T-helper 1 cell treated with Interleukin-12 subunit alpha and Interleukin-12 subunit beta and Interleukin-4 antibody, amounts not matched to agents 30 ng/mL and 1 ng/mL, for 36 hours (primary cell): ENCODE data around the gene ERC1. TPM values are rescaled to one million over a fixed set of nuclear protein-coding genes. Genes with fewer than 3 reads are reported as not detected.

ENCODE experiments used
- intact Hi-C: fragments of 100-400 bp; cut with micrococcal nuclease; formaldehyde crosslinking; loops from one replicate; pipeline ENCODE4 v1.15.1; 2024
- total RNA-seq: library from RNA; stranded (reverse); gene quantifications from 2 replicates; pipeline ENCODE4 v1.2.3, GENCODE V29; 2022

Gene ERC1
- total RNA-seq, 1 donor from 2014 or later, result 37.8 TPM

GRCh38 chr12:1467710-1468109 is 476.7 kb downstream of the ERC1 start:
- intact Hi-C loops, result no loop called here

DNA sequence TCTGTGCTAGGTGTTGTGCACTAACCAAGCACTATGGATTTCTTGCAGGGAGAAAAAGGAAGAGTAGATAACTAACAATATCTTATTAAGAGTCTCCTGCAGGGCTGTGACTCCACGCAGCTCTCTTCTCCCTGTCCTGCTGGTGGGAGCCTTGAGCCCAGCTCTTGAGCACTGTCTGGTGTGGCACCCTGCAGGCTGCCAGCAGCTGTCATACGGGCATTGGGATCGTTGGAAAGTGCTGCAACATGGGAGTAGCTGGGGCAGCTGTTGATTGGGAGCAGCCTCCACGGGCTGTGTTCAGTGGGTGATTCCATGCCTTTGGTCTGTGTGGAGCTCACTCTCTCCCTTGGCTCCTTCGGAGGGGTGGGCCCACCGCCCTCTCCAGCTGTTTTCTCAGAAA is 478.0 kb downstream of the ERC1 start:
- intact Hi-C loops, result no loop called here

- intact Hi-C loops, result no loop called here
These were observed 479.0 kb downstream of the ERC1 start for GRCh38 chr12:1470051-1470450.

GRCh38 chr12:1471224-1471623 is 480.2 kb downstream of the ERC1 start:
- intact Hi-C loops, result no loop called here

GRCh38 chr12:1473418-1473817 is 482.4 kb downstream of the ERC1 start:
- intact Hi-C loops, result loop anchor here (1.0 to 2.0 kb wide), 2 partner anchors 50 to 59 kb away; no protein-coding TSS in a partner anchor

DNA sequence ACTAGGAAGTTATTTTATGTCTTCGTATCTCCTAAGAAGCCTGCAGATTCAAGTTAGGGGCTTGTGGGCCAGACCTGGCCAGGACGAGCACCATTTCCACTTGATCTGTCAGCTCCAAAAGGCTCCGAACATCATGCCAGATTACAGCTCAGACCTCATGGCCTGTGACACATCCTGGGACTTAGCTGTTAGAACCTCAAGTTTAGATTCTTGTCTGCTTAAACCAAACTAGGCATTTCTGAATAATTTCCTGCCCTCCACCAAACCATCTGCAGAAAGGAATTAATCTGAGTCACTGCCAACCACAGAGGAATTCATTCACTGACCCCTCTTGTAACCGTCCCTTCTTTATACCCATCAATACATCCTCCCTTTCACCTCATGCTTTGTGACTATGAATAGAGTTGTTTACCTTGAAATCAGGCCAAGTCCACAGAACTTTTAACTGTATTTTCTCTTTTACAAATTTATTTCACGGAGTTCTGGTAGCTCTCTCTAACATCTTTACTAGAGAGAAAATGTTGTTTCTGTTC is 483.1 kb downstream of the ERC1 start:
- intact Hi-C loops, result no loop called here

GRCh38 chr12:1474574-1475153 is 483.6 kb downstream of the ERC1 start:
- intact Hi-C loops, result no loop called here

- intact Hi-C loops, result no loop called here
These were observed 488.6 kb downstream of the ERC1 start for GRCh38 chr12:1479645-1480044.

DNA sequence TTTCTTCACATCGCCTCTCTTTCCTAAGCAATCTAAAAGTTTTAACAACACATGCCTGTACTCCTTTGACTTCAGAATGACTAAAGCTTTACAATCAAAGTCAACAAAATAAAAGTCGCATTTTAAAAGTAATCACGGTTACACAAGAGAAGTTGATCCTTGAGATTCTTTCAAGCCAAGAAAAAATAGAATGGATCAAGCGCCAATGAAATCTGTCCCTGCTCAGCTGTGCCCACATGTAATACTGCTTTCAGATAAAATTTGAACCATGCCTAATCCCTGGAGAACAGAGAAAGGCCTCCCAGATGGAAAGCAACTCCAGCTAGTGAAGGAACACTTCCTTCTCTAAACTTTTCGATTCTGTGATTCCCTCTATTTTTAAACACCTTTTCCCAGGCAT is 490.3 kb downstream of the ERC1 start:
- intact Hi-C loops, result no loop called here

DNA sequence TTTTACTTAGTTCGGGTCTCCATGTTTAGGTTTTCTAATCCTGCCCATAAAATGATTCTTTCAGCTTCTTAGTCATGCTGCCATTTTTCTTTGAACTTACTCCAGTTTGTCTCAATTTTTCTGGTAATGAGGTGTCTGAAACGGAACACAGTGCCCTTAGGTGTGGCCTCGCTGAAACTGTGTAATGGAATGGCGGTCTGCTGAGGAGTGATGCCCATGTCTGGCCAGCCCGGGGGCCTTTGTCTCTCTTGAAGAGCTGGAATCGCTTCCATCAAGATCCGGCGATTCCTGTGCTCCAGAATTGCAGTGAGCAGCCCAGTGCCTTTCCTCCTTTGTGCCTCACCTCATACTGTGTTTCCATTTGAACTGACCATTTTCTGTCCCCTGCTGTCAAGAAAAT is 490.9 kb downstream of the ERC1 start:
- intact Hi-C loops, result no loop called here

DNA sequence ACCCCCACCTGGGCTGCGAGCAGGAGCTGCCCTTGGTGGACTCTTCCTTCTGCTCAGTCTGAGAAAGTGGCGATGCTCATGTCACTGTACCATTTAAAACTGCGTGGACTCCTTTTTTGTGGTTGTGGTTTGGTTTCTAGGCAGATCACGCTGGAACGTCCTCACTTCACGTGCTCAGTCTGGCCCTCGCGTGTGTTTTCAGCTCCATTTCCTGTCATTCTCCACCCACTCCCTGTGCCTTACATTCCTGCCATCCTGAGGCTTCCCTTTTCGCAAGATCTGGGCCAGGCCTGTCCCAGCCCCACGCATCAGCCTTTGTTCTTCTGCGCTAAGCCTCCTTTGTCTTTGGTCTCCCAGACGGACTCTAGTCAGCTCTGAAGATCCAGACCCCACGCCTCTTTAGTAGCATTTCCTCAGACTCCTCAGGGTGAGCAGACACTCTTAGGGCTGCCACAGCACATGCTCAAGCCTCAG is 497.9 kb downstream of the ERC1 start:
- intact Hi-C loops, result no loop called here

DNA sequence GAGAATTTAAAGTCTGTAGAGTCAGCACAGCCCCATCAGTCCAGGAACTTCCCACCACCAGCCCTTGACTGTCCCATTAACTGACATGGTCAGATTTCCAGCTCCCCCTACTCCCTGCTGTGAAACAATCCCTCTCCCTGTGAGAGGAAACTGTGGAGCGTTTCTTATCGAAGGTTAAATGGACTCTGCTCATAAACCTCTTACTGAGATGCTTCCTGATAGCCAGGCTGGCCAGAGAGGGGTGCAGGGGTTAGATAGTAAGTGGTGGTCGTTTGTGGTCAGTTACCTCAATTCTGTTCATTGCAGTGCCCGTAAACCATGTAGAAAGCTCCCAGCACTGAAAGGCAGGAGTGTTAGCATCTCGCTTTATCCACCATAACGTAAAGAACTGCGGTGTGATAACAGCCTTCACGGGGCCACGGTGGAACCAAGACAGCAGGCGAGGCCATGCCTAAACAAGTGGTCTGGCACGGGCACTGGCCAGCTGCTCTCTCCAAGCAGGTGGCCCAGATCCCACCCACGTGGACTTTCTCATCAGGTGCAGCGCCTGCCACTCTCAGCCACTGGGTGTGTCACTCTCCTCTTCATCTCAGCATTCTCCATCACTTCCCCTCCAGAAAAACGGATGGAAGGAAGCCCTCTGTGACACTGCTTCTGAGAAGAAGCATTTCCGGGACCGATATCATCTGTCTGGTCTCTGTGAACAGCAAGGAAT is 501.1 kb downstream of the ERC1 start:
- intact Hi-C loops, result no loop called here

DNA sequence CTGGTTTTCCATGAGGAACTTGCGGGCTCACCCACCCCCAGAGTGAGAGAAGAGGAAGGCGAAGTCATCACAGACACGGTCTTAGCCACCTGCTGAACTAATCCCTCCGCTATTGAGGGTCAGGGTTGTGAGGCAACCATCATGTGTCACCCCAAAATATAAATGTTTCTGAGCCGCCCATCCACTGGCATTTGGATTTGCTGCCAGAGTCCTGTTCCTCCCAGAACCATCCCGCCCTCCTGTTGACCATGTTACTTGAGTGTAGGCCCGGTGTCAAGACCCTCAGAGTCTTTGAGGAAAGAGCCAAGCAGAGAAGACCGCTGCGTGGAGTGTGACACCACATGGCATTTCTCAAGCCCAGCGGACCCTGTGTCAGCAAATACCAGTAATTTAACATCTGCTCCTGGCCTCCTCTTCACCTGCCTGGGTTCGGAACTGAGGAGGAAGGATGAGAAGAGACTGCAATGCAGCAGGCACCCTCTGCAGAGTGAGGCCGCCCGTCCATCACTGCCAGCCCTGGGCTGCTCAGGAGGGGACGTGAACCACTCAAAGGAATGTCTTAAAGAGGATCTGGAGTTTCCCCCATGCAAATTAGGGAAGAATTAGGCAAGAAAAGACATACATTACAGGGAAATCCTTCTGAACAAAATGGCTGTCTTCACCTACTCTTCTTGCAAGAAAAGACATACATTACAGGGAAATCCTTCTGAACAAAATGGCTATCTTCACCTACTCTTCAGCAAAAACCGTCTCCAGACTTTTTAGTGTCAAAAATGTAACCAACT is 502.9 kb downstream of the ERC1 start:
- intact Hi-C loops, result no loop called here

- intact Hi-C loops, result no loop called here
These were observed 503.8 kb downstream of the ERC1 start for GRCh38 chr12:1494856-1495255.

GRCh38 chr12:1496162-1496900 is 505.3 kb downstream of the ERC1 start:
- intact Hi-C loops, result no loop called here

DNA sequence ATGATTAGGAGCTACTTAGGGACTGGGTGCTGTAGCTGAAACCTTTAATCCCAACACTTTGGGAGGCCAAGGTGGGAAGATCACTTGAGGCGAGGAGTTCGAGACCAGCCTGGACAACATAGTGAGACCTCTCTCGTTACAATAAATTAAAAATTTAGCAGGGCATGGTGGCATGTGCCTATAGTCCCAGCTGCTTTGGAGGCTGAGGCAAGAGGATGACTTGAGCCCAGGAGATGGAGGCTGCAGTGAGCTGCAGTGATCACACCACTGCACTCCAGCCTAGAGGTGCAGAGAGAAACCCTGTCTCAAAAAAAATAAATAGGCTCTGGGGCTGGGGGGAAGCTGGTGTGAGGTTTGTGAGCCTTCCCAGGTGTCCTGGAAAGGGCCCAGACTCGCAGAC is 506.1 kb downstream of the ERC1 start:
- intact Hi-C loops, result no loop called here

DNA sequence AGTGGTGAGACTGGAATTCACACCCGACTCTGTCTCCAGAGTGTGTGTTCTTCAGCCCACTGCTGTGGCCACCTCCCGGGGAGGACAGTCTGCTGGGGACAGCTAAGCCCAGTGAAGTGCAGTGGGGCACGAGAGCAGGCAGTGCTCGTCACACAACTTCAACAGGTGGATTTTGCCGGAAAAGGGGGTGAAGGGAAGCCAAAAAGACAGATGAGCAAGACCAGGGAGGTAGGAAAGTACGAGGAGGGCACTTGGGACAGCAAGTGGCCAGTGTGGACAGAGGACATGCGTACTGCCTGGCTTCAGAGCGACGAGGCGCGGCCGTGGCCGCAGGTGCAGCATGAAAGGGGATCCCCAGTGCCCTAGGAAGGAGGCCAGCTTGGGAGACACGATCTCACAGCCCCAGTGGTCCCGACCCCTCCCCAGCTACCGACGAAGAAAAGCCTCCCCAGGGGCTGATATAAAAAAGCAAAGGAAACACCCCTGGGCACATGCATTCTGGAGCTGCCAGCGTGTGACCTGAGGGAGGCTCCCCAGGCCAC is 507.2 kb downstream of the ERC1 start:
- intact Hi-C loops, result no loop called here

DNA sequence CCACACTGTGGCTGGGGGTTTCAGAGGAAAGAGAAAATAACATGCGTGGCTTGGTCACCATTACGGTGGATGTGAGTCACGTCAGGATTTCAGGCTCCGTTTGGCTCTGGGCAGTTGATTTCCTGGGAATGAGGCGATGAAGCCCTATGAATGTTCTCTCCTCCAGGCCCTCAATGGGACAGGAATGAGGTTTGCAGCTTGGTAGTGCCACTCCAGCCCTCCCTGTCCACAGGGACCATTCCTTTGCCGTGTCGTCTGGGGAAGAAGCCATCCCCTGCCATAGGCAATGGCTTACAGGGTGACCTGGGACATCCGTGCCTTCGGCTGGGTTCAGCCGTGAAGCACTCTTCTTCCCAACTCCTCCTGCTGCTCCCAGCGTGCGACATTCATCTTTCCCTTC is 508.3 kb downstream of the ERC1 start:
- intact Hi-C loops, result no loop called here

DNA sequence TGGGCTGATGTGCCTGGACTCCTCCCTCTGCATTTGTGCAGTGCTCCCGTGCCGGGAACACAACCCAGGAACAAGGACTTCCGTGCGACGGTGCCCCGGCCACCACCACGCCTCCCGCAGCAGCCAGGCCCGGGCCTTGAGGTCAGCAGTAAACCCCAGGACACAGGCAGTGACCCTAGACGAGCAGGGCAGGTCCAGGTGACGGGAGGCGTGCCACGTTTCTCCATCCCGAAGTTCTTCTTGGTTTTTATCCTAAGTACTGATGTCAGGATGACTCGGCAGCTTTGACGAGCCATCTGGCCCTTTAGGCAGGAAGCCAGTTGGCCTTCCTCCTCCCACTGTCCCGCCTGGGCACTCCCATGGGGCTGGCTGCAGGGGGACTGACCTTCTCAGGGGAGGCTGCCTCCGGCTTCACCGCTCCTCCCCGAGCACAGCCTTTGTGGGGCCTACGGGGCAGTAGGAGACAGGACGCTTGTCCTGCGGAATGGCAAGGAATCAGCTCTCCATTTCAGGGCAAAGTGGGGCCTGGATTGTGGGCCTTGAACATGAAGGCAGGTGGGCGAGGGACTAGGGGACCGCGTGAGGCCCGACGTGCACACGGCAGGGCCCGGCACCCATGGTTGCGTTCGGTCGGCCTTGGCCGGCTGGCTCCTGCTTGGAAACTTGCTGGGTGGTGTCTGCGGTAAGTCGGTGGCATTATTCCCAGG is 509.2 kb downstream of the ERC1 start:
- intact Hi-C loops, result no loop called here

- intact Hi-C loops, result no loop called here
These were observed 510.0 kb downstream of the ERC1 start for GRCh38 chr12:1501001-1501400.
